Adrenal gland (tissue), 5 donors: ENCODE measurements around the gene MEGF11.

Experiments used
- CTCF ChIP-seq, 6 experiments: fragments of 450-650 bp in 4 of 6; fragments of 200-600 bp in 2 of 6; sonication (generic) in 1 of 6; IDR thresholded peaks; 1 replicate in 5 of 6; 2 replicates in 1 of 6; pipeline versions ENCODE4 v1.5.1 to v1.8.0; 2016 to 2021; ENCODE audit warnings: antibody characterized with exemption in 6 of 6, mild to moderate bottlenecking in 2 of 6, moderate library complexity in 1 of 6
- POLR2A ChIP-seq, 2 donors: fragments of 450-650 bp; IDR thresholded peaks; one replicate each; pipeline ENCODE4 v1.6.1; 2017; ENCODE audit warnings: antibody characterized with exemption in 2 of 2, mild to moderate bottlenecking in 2 of 2, moderate library complexity in 1 of 2
- donor health status: DM: no; HTN: no; CAD: no.

DNA sequence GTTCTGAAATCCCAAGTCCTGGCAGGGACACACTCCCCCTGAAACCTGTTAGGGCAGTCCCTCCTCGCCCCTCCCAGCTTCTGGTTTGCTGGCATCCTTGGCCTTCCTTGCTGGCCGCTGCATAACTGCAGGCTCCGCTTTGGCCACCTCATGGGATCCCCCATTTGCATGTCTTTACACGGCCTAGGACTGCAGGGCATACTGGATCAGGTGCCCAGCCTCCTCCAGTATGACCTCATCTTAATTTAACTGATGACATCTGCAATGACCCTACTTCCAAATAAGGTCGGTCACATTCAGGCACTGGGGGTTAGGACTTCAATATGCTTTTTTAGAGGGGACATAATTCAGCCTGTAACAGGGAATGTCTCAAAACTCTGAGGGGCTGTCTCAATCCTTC lies 210.9 kb downstream of the MEGF11 start:
- TF ChIP-seq POLR2A (IDR thresholded peaks at IDR 0.05) (no peak), CTCF (IDR thresholded peaks at IDR 0.05) (no peak)
